Brain microvascular endothelial cell (primary cell): ENCODE measurements around the gene TNIK.

ENCODE experiments used
- DNase-seq: peaks from one replicate; pipeline ENCODE4 v3.0.0-alpha.2; 2020
- H3K27ac ChIP-seq: fragments of 250-450 bp; sonication (Bioruptor Pico); 2 replicates; pipeline ENCODE4 v1.5.1; 2020; ENCODE audit warnings: mild to moderate bottlenecking, moderate library complexity
- H3K27me3 ChIP-seq: fragments of 250-450 bp; sonication (Bioruptor Pico); replicated peaks from 2 replicates; pipeline ENCODE4 v1.5.1; 2020; ENCODE audit warnings: mild to moderate bottlenecking
- H3K36me3 ChIP-seq: fragments of 250-450 bp; sonication (Bioruptor Pico); replicated peaks from 2 replicates; pipeline ENCODE4 v1.5.1; 2020; ENCODE audit warnings: mild to moderate bottlenecking
- H3K4me3 ChIP-seq: 2 replicates; pipeline ENCODE4 v1.5.1; 2011; ENCODE audit warnings: low read depth, mild to moderate bottlenecking, control low read depth, low read length, moderate library complexity
- CTCF ChIP-seq: IDR thresholded peaks from 2 replicates; pipeline ENCODE4 v1.5.1; 2011; ENCODE audit warnings: low read depth, mild to moderate bottlenecking, moderate library complexity, low read length, control low read depth, inconsistent platforms; ENCODE audit errors: missing control alignments
- in situ Hi-C: cut with HindIII; loops from 2 replicates; pipeline ENCODE4 v1.10.0; 2017; ENCODE audit warnings: low sequenced_read_pairs, low pct_ligation_motif_present

Gene TNIK

GRCh38 chr3:171127611-171128010 is 332.6 kb downstream of the TNIK start:
- H3K36me3 ChIP-seq, result peaks cover 8% of the 10 kb centered on the region
- no peak for TF ChIP-seq CTCF
- in situ Hi-C loops, result no loop called here

GRCh38 chr3:171126478-171127209 is 333.6 kb downstream of the TNIK start:
- no peak for DNase-seq
- Histone ChIP-seq H3K4me3 (no peak overlapping the region), H3K27ac (no peak overlapping the region), H3K36me3 (peaks cover 10% of the 10 kb centered on the region), H3K27me3 (no peaks in the 10 kb centered on the region)
- TF ChIP-seq CTCF, result no peak
- in situ Hi-C loops, result no loop called here

More at GRCh38 chr3:171127611-171128010, 332.6 kb downstream of the TNIK start:
- Histone ChIP-seq H3K27me3 (no peaks in the 10 kb centered on the region), H3K27ac (no peak overlapping the region), H3K4me3 (no peak overlapping the region)
- no peak for DNase-seq

- in situ Hi-C loops, result no loop called here
- no peaks in the 10 kb centered on the region for H3K27me3 ChIP-seq
- peaks cover 13% of the 10 kb centered on the region for H3K36me3 ChIP-seq
- no peak overlapping the region for H3K4me3 ChIP-seq
- TF ChIP-seq CTCF, result no peak
- peak; percentile 34 for DNase-seq
- no peak overlapping the region for H3K27ac ChIP-seq
Measured at GRCh38 chr3:171125010-171125409, 335.2 kb downstream of the TNIK start.

GRCh38 chr3:171123915-171124314 is 336.3 kb downstream of the TNIK start:
- DNase-seq, result no peak
- TF ChIP-seq CTCF, result no peak
- no peaks in the 10 kb centered on the region for H3K27me3 ChIP-seq
- H3K36me3 ChIP-seq, result peaks cover 13% of the 10 kb centered on the region
- in situ Hi-C loops, result no loop called here
- no peak overlapping the region for H3K27ac ChIP-seq
- no peak overlapping the region for H3K4me3 ChIP-seq

GRCh38 chr3:171122861-171123260 is 337.3 kb downstream of the TNIK start:
- H3K4me3 ChIP-seq, result no peak overlapping the region
- peaks cover 13% of the 10 kb centered on the region for H3K36me3 ChIP-seq
- no peak for TF ChIP-seq CTCF
- no peak overlapping the region for H3K27ac ChIP-seq
- no peak for DNase-seq
- H3K27me3 ChIP-seq, result no peaks in the 10 kb centered on the region
- in situ Hi-C loops, result no loop called here

- no peak for TF ChIP-seq CTCF
- in situ Hi-C loops, result no loop called here
- Histone ChIP-seq H3K27me3 (no peaks in the 10 kb centered on the region), H3K36me3 (peaks cover 13% of the 10 kb centered on the region), H3K27ac (no peak overlapping the region), H3K4me3 (no peak overlapping the region)
- no peak for DNase-seq
Measured at GRCh38 chr3:171122240-171122639, 338.0 kb downstream of the TNIK start.
